GM18909 (cell line): ENCODE results near the gene SRRM3.
"Not testable (repeated sequence)": the region's sequence is repeated elsewhere in the genome, so short reads cannot be mapped to it uniquely, and the experiment has no call there.

Experiments
- ATAC-seq: cut with Tn5 transposase; IDR thresholded peaks from one replicate; pipeline ENCODE4 v1.9.1; 2021; ENCODE audit warnings: mild to moderate bottlenecking; ENCODE audit not compliant: unreplicated experiment, poor library complexity

Gene SRRM3

DNA sequence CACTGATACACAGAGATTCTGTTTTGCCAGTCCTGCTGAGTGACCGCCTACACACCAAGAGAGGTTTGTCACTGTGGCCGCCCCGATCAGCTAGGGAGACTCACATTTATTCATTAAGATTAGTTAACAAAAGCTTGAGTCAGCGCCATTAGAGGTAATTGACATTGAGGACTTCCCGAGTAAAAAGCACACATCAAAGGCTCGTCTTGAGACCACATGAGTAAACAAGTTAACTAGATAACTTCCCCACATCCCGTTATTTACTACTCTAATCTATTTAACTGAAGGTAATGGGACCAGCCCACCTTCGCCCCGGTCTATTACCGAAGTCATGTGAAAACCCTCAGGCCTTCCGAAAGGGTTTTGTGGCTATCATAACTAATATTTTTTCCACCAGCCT is 23.0 kb downstream of the SRRM3 start:
- ATAC-seq: no peak

DNA sequence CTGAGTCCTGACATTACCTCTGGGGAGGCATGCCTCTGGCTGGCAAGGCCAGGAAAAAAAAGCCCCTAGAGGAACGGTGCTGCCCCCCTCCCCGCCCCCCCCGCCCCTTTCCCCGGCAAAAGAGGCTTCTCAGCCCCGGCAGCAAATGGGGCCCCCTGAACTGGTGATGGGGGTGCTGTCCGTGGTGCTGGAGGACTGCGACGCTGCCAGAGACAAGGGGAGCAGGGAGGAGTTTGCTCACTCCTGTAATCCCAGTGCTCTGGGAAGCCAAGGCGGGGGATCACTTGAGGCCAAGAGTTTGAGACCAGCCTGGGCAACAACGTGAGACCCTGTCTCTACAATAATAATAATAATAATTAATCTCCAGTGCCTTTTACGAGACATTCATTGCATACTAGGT is 23.7 kb downstream of the SRRM3 start:
- ATAC-seq: no peak

DNA sequence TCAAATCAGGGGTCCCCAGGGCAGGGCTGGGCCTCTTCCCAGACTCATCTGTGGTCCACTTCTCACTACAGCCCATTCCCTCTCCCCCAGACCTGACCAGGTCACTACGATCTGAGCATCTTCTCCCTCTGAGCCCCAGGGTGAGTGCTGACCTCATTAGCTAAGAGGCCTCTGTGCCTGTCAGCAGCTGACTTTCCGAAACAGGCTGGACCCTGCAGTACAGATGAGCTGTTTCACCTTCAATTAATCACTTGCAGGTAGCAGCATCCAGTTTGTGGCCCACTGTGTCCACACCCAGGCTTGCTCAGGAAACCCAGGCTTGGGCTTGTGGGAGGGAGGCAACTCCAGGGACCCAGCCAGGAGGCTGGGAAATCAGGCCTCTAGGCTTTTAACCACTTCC is 24.3 kb downstream of the SRRM3 start:
- ATAC-seq: no peak

DNA sequence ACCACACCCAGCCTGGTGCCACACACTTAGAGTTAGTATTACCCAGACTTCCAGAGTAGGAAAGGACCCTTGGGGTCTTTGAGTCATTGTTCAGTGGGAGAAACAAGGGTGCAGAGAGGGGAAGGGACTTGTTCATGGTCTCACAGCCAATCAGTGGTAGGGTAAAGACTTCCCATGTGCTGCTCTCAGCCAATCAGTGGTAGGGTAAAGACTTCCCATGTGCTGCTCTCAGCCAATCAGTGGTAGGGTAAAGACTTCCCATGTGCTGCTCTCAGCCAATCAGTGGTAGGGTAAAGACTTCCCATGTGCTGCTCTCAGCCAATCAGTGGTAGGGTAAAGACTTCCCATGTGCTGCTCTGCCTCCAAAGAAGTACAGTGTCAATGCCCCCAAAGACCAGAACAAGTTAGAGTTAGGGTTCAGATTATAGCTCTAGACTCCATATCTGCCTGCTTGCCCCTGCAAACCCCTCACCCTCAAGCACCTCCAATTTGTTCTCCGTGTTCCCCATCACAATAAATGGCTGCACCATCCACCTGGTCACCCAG is 25.3 kb downstream of the SRRM3 start:
- ATAC-seq: not testable (repeated sequence)

DNA sequence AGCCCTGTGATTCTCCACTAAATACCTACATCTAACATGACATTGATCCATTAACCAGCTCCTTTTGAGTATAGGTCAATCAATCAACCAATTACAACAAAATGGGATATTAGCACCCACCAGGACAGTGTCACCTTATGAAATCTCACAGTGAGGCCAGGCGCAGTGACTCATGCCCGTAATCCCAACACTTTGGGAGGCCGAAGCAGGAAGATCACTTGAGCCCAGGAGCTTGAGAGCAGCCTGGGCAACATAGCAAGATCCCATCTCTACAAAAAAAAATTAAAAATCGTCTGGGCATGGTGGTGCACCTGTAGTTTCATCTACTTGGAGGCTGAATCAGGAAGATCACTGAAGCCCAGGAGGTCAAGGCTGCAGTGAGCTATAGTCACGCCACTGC is 28.5 kb downstream of the SRRM3 start:
- no peak for ATAC-seq

DNA sequence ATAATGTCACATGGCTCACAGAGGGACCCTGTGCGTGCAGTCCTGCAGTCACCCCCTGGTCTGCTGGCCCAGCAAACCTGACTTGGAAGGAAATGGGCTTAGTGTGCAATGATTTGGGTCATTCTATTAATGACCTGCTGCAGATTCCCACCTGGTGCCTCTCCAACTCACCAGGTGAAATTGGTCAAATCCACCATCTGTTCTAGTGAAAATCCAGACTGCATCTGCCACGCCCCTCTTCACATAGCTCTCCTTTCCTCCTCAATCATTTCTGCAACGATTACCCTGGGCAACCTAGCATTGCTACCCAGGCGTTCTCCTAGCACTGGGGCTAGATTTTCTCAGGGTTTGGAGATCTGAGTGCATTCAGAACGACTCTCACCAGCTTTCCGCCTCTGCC is 29.4 kb downstream of the SRRM3 start:
- no peak for ATAC-seq

DNA sequence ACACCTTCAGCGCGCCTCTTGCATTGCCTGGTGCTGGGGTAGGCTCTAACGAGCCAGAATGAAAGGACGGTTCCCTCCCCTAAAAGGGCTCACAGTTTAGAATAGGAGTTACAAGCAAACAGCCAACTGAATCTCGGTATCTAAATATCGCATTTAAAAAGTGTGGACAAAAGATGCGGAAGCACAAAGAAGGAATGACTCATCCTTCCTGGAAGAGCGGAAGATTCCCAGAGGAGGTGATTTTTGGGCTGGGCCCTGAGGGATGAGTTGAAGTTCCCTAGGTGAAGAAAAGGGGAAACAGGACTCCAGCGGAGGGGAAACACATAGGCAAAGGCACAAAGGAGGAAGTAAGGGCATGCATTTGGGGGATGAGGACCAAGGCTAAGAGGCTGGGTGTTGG is 29.9 kb downstream of the SRRM3 start:
- no peak for ATAC-seq

DNA sequence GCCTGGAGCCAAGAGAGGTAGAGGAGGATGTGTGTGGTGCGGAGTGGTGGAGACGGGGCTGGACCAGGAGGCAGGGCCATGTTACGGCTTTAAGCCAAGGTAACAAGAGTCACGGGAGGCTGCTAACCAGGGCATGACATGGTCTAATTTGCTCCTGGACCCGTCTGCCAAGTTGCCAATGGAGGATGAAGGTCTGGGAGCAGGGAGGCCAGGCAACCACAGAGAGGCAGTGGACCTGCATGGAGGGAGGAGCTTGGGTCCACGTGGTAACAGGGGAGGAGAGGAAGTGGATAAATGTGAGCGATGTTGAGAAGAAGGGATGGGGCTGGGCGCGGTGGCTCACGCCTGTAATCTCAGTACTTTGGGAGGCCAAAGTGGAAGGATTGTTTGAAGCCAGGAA is 31.0 kb downstream of the SRRM3 start:
- no peak for ATAC-seq

DNA sequence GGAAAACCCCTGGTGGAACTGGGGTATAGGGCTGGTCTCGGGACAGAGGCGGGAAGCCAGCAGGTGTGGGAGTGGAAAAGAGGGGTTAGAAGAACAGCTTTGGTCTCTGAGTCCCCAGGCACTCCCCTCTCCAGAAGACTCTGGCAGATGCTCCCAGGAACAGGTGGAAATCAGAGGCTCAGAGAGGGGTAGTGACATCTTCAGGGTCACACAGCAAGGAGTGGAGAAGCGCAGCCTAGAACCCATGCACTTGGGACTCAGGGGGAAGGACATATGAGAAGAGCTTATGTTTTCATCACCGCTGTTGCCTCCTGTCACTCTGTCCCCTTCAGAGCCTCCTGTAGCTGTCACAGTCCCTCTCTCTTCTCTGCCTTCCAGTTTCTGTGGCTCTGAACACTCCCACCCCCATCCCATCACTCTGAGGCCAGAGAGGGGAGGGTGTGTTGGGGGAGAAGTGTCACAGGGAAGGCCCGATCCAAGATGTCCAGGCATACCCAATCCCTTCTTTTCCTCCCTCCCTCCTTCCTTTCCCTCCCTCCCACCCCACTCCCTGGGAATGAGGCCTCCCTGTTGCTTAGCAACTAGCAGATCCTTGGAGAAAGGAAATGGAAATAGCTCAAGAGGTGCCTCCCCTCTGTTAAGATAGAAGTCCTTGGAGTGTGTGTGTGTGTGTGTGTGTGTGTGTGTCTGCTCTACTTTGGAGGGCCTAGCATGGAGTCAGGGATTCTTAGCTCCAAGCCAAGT is 32.0 kb downstream of the SRRM3 start:
- ATAC-seq: no peak

DNA sequence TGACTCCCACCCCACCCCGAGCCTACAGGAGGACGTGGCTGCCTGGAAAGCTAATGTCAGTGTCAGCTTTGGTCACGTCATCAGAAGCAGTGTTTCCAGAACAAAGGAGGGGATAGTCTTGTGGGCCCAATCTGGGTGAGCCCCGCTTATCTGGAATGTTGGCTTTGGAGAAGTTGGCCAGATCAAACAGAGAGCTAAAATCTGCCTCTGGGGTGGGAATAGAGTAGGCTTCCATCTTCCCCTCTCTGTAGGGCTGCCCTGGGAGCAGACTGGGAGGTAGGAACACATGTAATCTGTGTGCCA is 32.5 kb downstream of the SRRM3 start:
- no peak for ATAC-seq

DNA sequence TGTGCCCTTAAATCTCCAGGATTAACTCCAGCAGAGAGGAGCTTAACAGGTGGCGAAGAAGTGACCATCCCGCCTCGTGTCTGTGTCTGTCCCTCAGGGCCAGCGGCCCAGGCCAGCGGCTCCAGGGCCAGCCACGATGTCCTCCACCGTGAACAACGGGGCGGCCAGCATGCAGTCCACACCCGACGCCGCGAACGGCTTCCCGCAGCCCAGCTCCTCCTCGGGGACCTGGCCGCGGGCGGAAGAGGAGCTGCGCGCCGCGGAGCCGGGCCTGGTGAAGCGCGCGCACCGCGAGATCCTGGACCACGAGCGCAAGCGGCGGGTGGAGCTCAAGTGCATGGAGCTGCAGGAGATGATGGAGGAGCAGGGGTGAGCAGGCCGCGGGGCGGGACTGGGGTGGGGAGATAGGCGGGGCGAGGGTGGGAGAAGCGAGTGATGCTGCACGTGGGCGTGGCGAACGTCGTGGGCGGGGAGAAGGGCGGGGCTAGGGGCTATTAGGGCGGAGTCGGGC is 33.3 kb downstream of the SRRM3 start:
- peak; percentile 51 for ATAC-seq

DNA sequence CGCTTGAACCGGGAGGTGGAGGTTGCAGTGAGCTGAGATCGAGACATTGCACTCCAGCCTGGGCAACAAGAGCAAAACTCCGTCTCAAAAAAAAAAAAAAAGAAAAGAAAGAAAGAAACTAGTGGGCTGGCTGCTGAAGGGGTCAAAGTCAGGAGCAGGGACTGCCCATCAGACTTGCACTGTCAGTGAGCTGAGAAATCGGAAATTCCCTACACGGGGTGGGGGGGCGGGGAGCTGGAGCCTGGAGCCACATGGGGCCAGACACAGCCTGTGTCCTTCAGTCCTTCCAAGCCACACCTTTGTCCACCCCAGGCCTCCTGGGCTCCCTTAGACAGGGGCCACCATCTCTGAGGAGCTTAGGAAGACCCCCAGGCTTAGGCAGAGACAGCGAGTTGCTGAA is 34.5 kb downstream of the SRRM3 start:
- no peak for ATAC-seq

DNA sequence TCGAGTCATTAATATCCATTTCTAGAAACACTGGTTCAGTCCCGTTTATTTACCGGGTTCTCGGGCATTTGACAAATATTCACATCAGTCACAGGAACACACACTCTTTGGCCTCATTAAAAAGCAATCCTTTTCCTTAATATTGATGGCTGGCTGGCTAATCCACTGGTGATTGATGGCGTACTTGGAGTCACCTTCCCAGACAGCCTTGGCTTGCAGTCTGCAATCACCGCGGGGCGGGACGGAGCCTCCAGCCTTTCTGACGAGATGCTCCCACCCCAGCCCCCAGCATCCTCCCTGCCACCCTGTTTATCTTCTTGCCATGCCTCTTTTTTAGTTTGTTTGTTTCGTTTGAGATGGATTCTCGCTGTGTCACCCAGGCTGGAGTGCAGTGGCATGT is 36.6 kb downstream of the SRRM3 start:
- no peak for ATAC-seq

DNA sequence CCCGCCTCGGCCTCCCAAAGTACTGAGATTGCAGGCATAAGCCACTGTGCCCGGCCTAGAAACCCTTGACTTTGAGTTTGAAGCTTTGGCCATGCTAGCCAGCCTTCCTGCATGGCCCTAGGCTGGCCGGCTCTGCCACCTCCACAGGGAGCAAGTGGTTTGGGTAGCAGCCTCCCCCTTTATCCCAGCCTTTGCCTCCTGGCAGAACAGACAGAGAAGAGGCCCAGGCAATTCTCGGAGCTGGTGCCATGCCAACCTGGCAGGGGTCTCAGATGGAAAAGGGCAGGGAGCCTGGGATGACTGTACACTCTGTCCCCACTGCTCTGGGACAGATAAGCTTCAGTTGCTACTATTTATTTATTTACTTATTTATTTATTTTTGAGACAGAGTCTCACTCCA is 39.4 kb downstream of the SRRM3 start:
- ATAC-seq: no peak

DNA sequence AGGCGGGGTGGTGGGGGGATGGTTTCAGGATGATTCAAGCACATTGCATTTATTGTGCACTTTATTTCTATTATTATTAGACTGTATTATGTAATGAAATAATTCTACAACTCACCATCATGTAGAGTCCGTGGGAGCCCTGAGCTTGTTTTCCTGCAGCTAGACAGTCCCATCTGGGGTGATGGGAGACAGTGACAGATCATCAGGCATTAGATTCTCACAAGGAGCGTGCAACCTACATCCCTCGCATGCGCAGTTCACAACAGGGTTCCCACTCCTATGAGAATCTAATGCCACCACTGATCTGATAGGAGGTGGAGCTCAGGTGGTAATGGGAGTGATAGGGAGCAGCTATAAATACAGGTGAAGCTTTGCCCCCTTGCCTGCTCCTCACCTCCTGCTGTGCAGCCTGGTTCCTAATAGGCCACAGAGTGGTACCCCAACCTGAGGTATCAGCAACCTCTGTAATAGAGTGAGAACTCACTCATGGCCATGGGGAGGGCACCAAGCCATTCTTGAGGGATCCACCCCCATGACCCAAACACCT is 40.9 kb downstream of the SRRM3 start:
- ATAC-seq: not testable (repeated sequence)

DNA sequence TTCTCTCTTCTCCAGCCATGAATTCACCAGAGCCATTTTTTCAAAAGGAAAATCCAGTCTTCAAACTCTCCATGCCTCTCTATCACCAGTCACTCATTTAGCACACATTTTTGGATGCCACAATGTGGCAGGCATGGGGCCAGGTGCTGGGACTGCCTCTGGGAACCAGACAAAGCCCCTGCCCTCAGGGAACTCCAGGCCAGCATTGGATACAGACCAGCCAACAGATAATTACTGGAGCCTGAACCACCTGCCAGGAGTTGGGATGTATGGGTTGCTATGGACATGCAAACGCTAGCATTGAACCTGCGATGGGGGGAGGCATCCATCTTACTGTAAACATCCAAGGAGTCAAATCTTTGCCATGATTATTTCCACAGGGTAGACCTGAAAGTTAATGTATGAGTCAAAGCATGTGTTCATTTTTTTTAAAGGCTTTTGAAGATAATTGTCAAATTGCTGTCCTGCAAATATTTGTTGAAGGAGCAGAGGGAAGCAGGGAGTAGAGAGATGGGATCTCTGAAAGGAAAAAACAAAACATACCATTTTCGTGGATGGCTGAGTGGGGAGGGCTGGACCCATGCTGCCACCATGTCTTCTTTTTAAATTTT is 43.2 kb downstream of the SRRM3 start:
- no peak for ATAC-seq

DNA sequence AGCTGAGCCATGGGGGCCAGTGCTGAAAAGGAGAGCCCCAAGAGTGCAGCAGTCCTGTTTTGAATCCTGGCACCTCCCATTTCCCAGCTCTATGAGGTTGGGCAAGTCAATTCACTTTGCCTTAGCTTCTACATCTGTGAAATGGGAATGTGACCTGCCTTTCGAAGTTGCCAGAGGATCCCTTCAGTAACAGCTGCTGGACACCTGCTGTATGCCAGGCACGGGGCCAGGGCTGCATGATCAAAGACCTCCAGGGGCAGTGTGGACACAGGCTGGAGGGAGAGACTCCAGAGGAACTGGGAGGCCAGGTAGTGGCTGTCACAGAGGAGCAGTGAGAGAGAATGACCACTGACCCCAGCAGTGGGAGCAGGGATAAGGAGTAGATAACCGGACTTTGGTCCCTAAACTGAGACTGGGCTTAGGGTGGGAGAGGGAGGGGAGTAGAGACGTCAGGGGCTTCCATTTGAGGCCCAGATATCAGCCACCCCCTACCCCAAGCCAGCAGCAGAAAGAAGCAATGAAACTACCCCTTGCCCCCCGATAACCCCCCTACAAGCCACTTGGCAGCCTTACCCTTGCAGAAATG is 45.2 kb downstream of the SRRM3 start:
- no peak for ATAC-seq

DNA sequence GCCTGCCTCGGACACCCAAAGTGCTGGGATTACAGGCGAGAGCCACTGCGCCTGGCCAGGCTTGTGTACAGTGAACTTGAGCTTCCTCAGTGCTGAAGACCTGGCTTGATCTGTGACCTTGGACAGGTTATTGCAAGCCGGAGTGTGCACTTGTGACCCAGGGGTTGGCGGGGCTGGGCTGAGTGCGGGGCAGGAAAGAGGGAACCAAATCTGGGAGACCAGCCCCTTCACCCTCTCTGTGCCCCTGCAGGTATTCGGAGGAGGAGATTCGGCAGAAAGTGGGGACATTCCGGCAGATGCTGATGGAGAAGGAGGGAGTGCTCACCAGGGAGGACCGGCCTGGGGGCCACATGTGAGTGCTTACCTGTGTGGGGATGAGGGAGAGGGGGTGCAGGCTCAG is 46.2 kb downstream of the SRRM3 start:
- no peak for ATAC-seq

DNA sequence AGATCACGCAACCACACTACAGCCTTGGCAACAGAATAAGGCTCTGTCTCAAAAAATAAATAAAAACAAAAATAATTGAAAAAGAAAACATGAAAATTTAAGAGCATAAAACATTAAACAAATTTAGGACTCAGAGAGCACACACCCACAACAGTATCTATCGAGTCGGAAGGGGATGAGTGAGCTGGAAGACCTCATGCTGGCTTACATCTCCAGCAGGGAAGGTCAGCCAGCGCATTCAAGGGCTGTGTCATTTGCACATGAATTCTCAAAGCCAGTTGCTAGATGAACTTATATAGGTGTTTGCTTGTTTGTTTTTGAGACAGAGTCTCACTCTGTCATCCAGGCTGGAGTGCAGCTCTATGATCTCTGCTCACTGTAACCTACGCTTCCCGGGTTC is 50.3 kb downstream of the SRRM3 start:
- ATAC-seq: no peak

DNA sequence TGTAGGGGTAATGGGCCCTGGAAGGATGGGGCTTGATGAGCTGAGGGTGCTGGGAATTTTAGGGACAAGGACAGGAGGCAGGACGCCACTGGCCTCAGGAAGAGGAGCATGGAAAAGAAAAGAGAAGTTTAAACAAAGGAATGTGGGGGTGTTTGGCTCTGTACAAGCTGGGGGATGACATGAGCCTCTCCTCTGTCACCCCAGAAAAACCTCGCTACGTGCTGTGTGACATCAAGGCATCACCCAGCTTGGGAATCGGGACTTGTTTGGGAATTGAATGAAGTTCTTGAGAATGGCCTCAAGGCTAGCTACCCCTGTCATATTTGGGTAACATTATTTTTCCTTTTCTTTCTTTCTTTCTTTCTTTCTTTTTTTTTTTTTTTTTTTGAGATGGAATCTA is 53.1 kb downstream of the SRRM3 start:
- no peak for ATAC-seq

DNA sequence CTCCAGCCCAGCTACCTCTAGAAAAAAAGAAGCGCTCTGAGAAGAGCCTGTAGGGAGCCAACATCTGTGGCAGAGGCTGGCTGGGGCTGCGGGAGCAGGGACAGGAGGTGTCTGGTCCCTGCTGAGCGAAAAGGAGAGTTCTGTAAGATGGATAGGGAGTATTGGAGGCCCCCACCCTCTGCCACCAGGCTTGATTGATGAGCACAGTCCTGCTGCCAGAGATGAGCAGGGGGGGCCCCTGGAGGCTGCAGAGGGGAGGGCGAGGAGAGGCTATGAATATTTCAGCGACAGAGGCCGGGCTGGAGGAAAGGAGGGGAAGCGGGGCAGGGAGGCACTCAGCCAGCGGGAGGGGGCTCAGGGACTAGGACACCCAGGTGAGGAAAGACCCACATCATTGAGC is 56.3 kb downstream of the SRRM3 start:
- ATAC-seq: no peak
